ENCODE results near the gene DCLK1.

DNA sequence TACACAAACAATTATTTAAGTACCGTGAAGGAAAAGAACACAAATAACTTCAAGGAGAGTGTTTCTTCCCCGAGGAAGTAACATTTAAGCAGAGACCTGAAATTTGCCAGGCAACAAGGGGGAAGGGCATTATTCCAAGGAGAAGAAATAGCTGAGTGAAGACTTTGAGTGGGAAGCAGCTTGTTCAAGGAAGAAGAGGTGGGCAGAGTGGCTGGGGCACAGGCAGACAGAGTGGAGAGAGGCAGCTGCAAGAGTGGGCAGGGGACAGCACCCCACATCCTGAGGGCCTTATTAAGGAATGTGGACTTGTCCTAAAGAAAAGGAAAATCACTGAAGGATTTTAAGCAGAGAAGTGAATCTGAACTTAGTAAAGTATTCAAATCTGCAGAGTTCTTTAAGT, 4.7 kb upstream of the DCLK1 start:
- TF ChIP-seq, protein P1, sequence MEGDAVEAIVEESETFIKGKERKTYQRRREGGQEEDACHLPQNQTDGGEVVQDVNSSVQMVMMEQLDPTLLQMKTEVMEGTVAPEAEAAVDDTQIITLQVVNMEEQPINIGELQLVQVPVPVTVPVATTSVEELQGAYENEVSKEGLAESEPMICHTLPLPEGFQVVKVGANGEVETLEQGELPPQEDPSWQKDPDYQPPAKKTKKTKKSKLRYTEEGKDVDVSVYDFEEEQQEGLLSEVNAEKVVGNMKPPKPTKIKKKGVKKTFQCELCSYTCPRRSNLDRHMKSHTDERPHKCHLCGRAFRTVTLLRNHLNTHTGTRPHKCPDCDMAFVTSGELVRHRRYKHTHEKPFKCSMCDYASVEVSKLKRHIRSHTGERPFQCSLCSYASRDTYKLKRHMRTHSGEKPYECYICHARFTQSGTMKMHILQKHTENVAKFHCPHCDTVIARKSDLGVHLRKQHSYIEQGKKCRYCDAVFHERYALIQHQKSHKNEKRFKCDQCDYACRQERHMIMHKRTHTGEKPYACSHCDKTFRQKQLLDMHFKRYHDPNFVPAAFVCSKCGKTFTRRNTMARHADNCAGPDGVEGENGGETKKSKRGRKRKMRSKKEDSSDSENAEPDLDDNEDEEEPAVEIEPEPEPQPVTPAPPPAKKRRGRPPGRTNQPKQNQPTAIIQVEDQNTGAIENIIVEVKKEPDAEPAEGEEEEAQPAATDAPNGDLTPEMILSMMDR (IDR thresholded peaks at IDR 0.05): no peak
- TF ChIP-seq POLR2A (IDR thresholded peaks at IDR 0.05): no peak

Measured in lower leg skin (tissue), 3 donors.